Loucy (cell line): ENCODE data around the gene MAPK8IP2.

Experiments
- CTCF ChIP-seq: fragments of 200-600 bp; sonication (generic); conservative IDR thresholded peaks from 2 replicates; pipeline ENCODE4 v1.5.1; 2014; ENCODE audit warnings: mild to moderate bottlenecking, antibody characterized with exemption, low read length
- EZH2phosphoT487 ChIP-seq: fragments of 200-600 bp; IDR thresholded peaks from 2 replicates; pipeline ENCODE4 v1.6.1; 2018; ENCODE audit warnings: antibody characterized with exemption, mild to moderate bottlenecking, moderate library complexity, borderline replicate concordance

GRCh38 chr22:50581950-50582492, 18.6 kb upstream of the MAPK8IP2 start:
- TF ChIP-seq CTCF (no peak), EZH2phosphoT487 (no peak)
